Loucy (cell line): Measurements from ENCODE around the gene TBATA.

Source experiments
- H2AFZ ChIP-seq: fragments of 200-600 bp; sonication (generic); 2 replicates; pipeline ENCODE4 v1.6.0; 2016; ENCODE audit warnings: antibody characterized with exemption, mild to moderate bottlenecking, low read length, moderate library complexity
- H3F3A ChIP-seq: fragments of 200-600 bp; 2 replicates; pipeline ENCODE4 v1.6.0; 2016; ENCODE audit warnings: antibody characterized with exemption, low read depth, mild to moderate bottlenecking
- H3K27me3 ChIP-seq: fragments of 200-600 bp; sonication (generic); 2 replicates; pipeline ENCODE4 v1.6.1; 2014; ENCODE audit warnings: low read length, mild to moderate bottlenecking; ENCODE audit not compliant: insufficient read depth, poor library complexity, severe bottlenecking
- H3K36me3 ChIP-seq: fragments of 200-600 bp; sonication (generic); 2 replicates; pipeline ENCODE4 v1.6.1; 2016; ENCODE audit warnings: low read length; ENCODE audit not compliant: insufficient read depth
- H3K4me1 ChIP-seq: fragments of 200-600 bp; sonication (generic); 2 replicates; pipeline ENCODE4 v1.5.1; 2014; ENCODE audit warnings: low read length, mild to moderate bottlenecking; ENCODE audit not compliant: insufficient read depth, poor library complexity, severe bottlenecking
- H3K4me2 ChIP-seq: fragments of 200-600 bp; sonication (generic); 2 replicates; pipeline ENCODE4 v1.6.0; 2014; ENCODE audit warnings: antibody characterized with exemption, low read length, low read depth, mild to moderate bottlenecking; ENCODE audit not compliant: poor library complexity, severe bottlenecking
- H3K4me3 ChIP-seq: fragments of 200-600 bp; sonication (generic); 2 replicates; pipeline ENCODE4 v1.5.1; 2014; ENCODE audit warnings: low read length, mild to moderate bottlenecking, mixed read lengths; ENCODE audit not compliant: poor library complexity, severe bottlenecking
- H3K79me2 ChIP-seq: fragments of 200-600 bp; sonication (generic); 2 replicates; pipeline ENCODE4 v1.6.1; 2014; ENCODE audit warnings: low read length; ENCODE audit not compliant: insufficient read depth
- H3K9ac ChIP-seq: fragments of 200-600 bp; sonication (generic); 2 replicates; pipeline ENCODE4 v1.6.0; 2014; ENCODE audit warnings: mild to moderate bottlenecking, low read depth, low read length, moderate library complexity; ENCODE audit not compliant: poor library complexity, severe bottlenecking
- H3K9me2 ChIP-seq: fragments of 200-600 bp; sonication (generic); replicated peaks from 2 replicates; pipeline ENCODE4 v1.6.1; 2016; ENCODE audit warnings: low read depth, low read length, mixed read lengths
- H3K9me3 ChIP-seq: fragments of 200-600 bp; sonication (generic); 2 replicates; pipeline ENCODE4 v1.6.1; 2014; ENCODE audit warnings: mild to moderate bottlenecking, antibody characterized with exemption, low read length, low read depth; ENCODE audit not compliant: insufficient read depth
- H4K20me1 ChIP-seq: fragments of 200-600 bp; sonication (generic); 2 replicates; pipeline ENCODE4 v1.6.0; 2014; ENCODE audit warnings: antibody characterized with exemption, low read length, mild to moderate bottlenecking; ENCODE audit not compliant: insufficient read depth, poor library complexity, severe bottlenecking
- CTCF ChIP-seq: fragments of 200-600 bp; sonication (generic); conservative IDR thresholded peaks from 2 replicates; pipeline ENCODE4 v1.5.1; 2014; ENCODE audit warnings: mild to moderate bottlenecking, antibody characterized with exemption, low read length
- EZH2phosphoT487 ChIP-seq: fragments of 200-600 bp; IDR thresholded peaks from 2 replicates; pipeline ENCODE4 v1.6.1; 2018; ENCODE audit warnings: antibody characterized with exemption, mild to moderate bottlenecking, moderate library complexity, borderline replicate concordance

TBATA gene

DNA sequence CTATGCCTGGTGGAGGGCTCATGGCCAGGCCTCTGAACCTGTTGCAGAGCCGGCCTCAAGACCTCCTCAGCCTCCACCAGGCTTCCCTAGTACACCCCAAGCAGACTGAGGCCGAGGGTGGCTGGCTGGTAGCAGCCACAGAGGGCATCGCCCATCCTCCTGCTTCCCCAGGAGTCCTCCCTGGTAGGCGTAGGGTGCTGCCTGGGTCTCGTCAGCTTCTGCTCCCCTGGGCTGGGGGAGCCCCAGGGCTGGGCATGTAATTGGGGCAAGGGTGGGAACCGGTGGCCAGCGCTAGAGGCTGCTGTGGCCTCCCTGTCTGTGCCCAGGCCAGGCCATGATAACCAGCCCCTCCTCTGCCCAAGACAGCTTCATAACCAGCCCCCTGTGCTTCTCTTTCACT lies 32.6 kb downstream of the TBATA start:
- Histone ChIP-seq H3K27me3 (no peaks in the 10 kb centered on the region), H3F3A (no peaks in the 10 kb centered on the region), H3K9me2 (no peaks in the 10 kb centered on the region), H3K4me1 (no peaks in the 10 kb centered on the region), H3K4me3 (no peak overlapping the region), H2AFZ (no peak overlapping the region), H3K4me2 (no peak overlapping the region), H3K9me3 (no peaks in the 10 kb centered on the region), H4K20me1 (no peaks in the 10 kb centered on the region), H3K79me2 (no peaks in the 10 kb centered on the region), H3K9ac (no peak overlapping the region), H3K36me3 (no peaks in the 10 kb centered on the region)
- TF ChIP-seq CTCF (no peak), EZH2phosphoT487 (no peak)

- no peaks in the 10 kb centered on the region for H3K27me3 ChIP-seq
- H3K4me2 ChIP-seq: no peak overlapping the region
- no peaks in the 10 kb centered on the region for H4K20me1 ChIP-seq
- no peaks in the 10 kb centered on the region for H3K4me1 ChIP-seq
- H2AFZ ChIP-seq: no peak overlapping the region
- no peaks in the 10 kb centered on the region for H3K9me3 ChIP-seq
- H3K9ac ChIP-seq: no peak overlapping the region
- no peaks in the 10 kb centered on the region for H3F3A ChIP-seq
- no peaks in the 10 kb centered on the region for H3K36me3 ChIP-seq
- no peaks in the 10 kb centered on the region for H3K79me2 ChIP-seq
- TF ChIP-seq EZH2phosphoT487: no peak
- TF ChIP-seq CTCF: no peak
- H3K9me2 ChIP-seq: no peaks in the 10 kb centered on the region
- H3K4me3 ChIP-seq: no peak overlapping the region
Measured at GRCh38 chr10:70751991-70752390, 33.2 kb downstream of the TBATA start.

DNA sequence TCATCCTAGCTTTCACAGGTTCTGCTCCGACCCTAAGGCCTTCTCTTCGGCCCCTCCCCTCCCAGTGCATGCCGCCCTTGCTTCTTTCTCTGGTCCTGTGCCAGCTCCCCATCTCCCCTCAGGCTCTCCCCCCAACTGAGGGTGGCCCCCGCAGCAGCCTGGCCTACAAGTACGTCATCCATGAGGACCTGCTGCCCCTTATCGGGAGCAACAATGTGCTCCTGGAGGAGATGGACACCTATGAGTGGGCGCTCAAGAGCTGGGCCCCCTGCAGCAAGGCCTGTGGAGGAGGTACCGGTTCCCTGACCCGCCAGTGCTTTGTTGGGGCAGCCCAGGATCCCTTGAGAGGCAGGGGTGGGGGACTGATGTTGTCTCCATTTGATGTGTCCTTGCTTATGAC lies 33.8 kb downstream of the TBATA start:
- H3F3A ChIP-seq: no peaks in the 10 kb centered on the region
- H3K36me3 ChIP-seq: no peaks in the 10 kb centered on the region
- H3K79me2 ChIP-seq: no peaks in the 10 kb centered on the region
- no peak overlapping the region for H2AFZ ChIP-seq
- TF ChIP-seq CTCF: no peak
- no peak for TF ChIP-seq EZH2phosphoT487
- H4K20me1 ChIP-seq: no peaks in the 10 kb centered on the region
- no peaks in the 10 kb centered on the region for H3K4me1 ChIP-seq
- H3K4me3 ChIP-seq: no peak overlapping the region
- no peaks in the 10 kb centered on the region for H3K27me3 ChIP-seq
- H3K4me2 ChIP-seq: no peak overlapping the region
- H3K9ac ChIP-seq: no peak overlapping the region
- H3K9me3 ChIP-seq: no peaks in the 10 kb centered on the region
- H3K9me2 ChIP-seq: no peaks in the 10 kb centered on the region
